Suppressor macrophage treated with lipopolysaccharide for 4 hours (primary cell): ENCODE data around the gene DLGAP1.

Experiments used
- DNase-seq: peaks from one replicate; pipeline ENCODE4 v3.0.0-alpha.2; 2020

Gene DLGAP1

GRCh38 chr18:3649135-3649632, 805.9 kb downstream of the DLGAP1 start:
- DNase-seq, result no peak

GRCh38 chr18:3648641-3649040, 806.5 kb downstream of the DLGAP1 start:
- DNase-seq, result no peak

GRCh38 chr18:3648200-3648599, 806.9 kb downstream of the DLGAP1 start:
- no peak for DNase-seq

GRCh38 chr18:3647636-3648035, 807.5 kb downstream of the DLGAP1 start:
- no peak for DNase-seq

GRCh38 chr18:3645384-3646156, 809.5 kb downstream of the DLGAP1 start:
- DNase-seq, result no peak

GRCh38 chr18:3634250-3634939, 820.7 kb downstream of the DLGAP1 start:
- DNase-seq, result no peak

- DNase-seq, result no peak
These were observed 823.2 kb downstream of the DLGAP1 start for GRCh38 chr18:3631887-3632286.

- no peak for DNase-seq
These were observed 828.1 kb downstream of the DLGAP1 start for GRCh38 chr18:3626929-3627458.

- DNase-seq, result no peak
These were observed 829.4 kb downstream of the DLGAP1 start for GRCh38 chr18:3625742-3626091.

- peak; percentile 89 for DNase-seq
These were observed 830.0 kb downstream of the DLGAP1 start for GRCh38 chr18:3624935-3625741.

GRCh38 chr18:3624546-3624934, 830.6 kb downstream of the DLGAP1 start:
- no peak for DNase-seq

- peak; percentile 86 for DNase-seq
These were observed 831.1 kb downstream of the DLGAP1 start for GRCh38 chr18:3623769-3624545.

GRCh38 chr18:3620146-3621119, 834.7 kb downstream of the DLGAP1 start:
- no peak for DNase-seq

- DNase-seq, result no peak
These were observed 835.4 kb downstream of the DLGAP1 start for GRCh38 chr18:3619746-3620145.

GRCh38 chr18:3619222-3619621, 835.9 kb downstream of the DLGAP1 start:
- no peak for DNase-seq

GRCh38 chr18:3616744-3617143, 838.4 kb downstream of the DLGAP1 start:
- no peak for DNase-seq

- no peak for DNase-seq
These were observed 839.0 kb downstream of the DLGAP1 start for GRCh38 chr18:3616142-3616541.

- no peak for DNase-seq
These were observed 839.6 kb downstream of the DLGAP1 start for GRCh38 chr18:3615374-3615985.

- DNase-seq, result peak; percentile 45
These were observed 842.8 kb downstream of the DLGAP1 start for GRCh38 chr18:3612315-3612714.

GRCh38 chr18:3611313-3612090, 843.6 kb downstream of the DLGAP1 start:
- no peak for DNase-seq
